Esophagus muscularis mucosa (tissue), 4 donors: ENCODE measurements around the gene CPNE5. TPM values are rescaled to one million over a fixed set of nuclear protein-coding genes. Genes with fewer than 3 reads are reported as not detected.

Experiments
- DNase-seq: peaks from one replicate; pipeline ENCODE4 v3.0.0-alpha.2; 2017; ENCODE audit errors: extremely low spot score
- H3K27ac ChIP-seq, 4 donors: fragments of 200-600 bp; sonication (generic); replicated peaks in 1 of 4; 1 replicate in 3 of 4; 2 replicates in 1 of 4; pipeline ENCODE4 v1.5.1; 2016 to 2019; ENCODE audit warnings: mild to moderate bottlenecking in 1 of 4
- H3K27me3 ChIP-seq, 4 donors: fragments of 200-600 bp; sonication (generic); one replicate each; pipeline versions ENCODE4 v1.5.1 to v1.6.0; 2016 to 2019
- H3K36me3 ChIP-seq, 4 donors: fragments of 200-600 bp; sonication (generic); one replicate each; pipeline ENCODE4 v1.5.1; 2016 to 2019
- H3K4me1 ChIP-seq, 4 donors: fragments of 200-600 bp; sonication (generic); one replicate each; pipeline ENCODE4 v1.5.1; 2016 to 2019
- H3K4me3 ChIP-seq, 4 donors: fragments of 200-600 bp; sonication (generic); 1 replicate in 2 of 4; 2 replicates in 2 of 4; pipeline ENCODE4 v1.5.1; 2016 to 2019; ENCODE audit warnings: mild to moderate bottlenecking in 4 of 4, moderate library complexity in 1 of 4
- H3K9me3 ChIP-seq, 4 donors: fragments of 200-600 bp; sonication (generic); 1 replicate in 3 of 4; 2 replicates in 1 of 4; pipeline ENCODE4 v1.5.1; 2016 to 2019
- EP300 ChIP-seq: sonication (generic); formaldehyde crosslinking; IDR thresholded peaks from one replicate; pipeline ENCODE4 v1.6.1; 2017; ENCODE audit warnings: antibody characterized with exemption
- POLR2A ChIP-seq: fragments of 450-650 bp; IDR thresholded peaks from one replicate; pipeline ENCODE4 v1.6.1; 2017; ENCODE audit warnings: antibody characterized with exemption, moderate library complexity, mild to moderate bottlenecking, low read depth
- POLR2AphosphoS5 ChIP-seq, 2 donors: sonication (generic); formaldehyde crosslinking; IDR thresholded peaks; one replicate each; pipeline ENCODE4 v1.6.1; 2017; ENCODE audit warnings: antibody characterized with exemption in 2 of 2
- WGBS: methylation state at CpG from one replicate; pipeline ENCODE4 v1.1.5; 2018; 5-methylcytosine and 5-hydroxymethylcytosine counted together
- intact Hi-C: fragments of 100-400 bp; cut with DNase I; formaldehyde crosslinking; loops from one replicate; pipeline ENCODE4 v1.15.1; 2023
- total RNA-seq, 4 donors: library from RNA; depleted of rRNA; stranded (reverse); fragments of >200 nt; gene quantifications; one replicate each; pipeline versions ENCODE4 v1.1.0 to v1.2.1, GENCODE V29; 2016
- TF ChIP-seq, protein P1 (sequence below), 3 experiments: fragments of 200-600 bp in 2 of 3; fragments of 450-650 bp in 1 of 3; sonication (generic) in 2 of 3; IDR thresholded peaks; one replicate each; pipeline ENCODE4 v1.5.1; 2017 to 2019; ENCODE audit warnings: antibody characterized with exemption in 3 of 3, mild to moderate bottlenecking in 2 of 3, moderate library complexity in 1 of 3

CPNE5 gene
- total RNA-seq, 4 donors from 2014 or later = 2.1 to 4.6 (median 2.6) TPM

DNA sequence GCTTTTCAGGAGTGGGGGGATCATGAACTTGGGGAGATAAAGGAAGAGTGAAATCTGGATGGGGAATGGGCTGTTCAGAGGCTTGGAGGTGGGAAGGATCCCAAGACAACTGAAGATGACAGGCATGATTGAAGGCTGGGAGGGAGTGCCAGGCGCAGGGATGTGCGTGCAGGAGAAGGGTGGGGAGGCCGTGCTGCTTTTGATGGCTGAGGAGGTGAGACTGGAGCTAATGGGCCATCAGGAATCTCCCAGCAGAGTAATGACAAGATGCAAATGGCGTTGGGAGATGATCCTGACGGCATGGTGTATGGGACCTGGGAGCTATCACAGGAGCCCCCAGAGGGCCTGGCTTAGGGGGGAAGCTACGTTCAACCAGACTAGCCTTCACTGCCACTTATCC, 1.6 kb downstream of the CPNE5 start:
- Histone ChIP-seq H3K4me1 (peaks cover 24 to 33% (median 31%) of the 10 kb centered on the region in 4 donors), H3K9me3 (no peaks in the 10 kb centered on the region), H3K4me3 (no peak overlapping the region), H3K36me3 (no peaks in the 10 kb centered on the region), H3K27me3 (peaks cover 0 to 25% (median 0%) of the 10 kb centered on the region in 4 donors), H3K27ac (no peak overlapping the region)
- DNase-seq = no peak
- TF ChIP-seq POLR2A = no peak
- no peak for TF ChIP-seq EP300
- TF ChIP-seq, protein P1, sequence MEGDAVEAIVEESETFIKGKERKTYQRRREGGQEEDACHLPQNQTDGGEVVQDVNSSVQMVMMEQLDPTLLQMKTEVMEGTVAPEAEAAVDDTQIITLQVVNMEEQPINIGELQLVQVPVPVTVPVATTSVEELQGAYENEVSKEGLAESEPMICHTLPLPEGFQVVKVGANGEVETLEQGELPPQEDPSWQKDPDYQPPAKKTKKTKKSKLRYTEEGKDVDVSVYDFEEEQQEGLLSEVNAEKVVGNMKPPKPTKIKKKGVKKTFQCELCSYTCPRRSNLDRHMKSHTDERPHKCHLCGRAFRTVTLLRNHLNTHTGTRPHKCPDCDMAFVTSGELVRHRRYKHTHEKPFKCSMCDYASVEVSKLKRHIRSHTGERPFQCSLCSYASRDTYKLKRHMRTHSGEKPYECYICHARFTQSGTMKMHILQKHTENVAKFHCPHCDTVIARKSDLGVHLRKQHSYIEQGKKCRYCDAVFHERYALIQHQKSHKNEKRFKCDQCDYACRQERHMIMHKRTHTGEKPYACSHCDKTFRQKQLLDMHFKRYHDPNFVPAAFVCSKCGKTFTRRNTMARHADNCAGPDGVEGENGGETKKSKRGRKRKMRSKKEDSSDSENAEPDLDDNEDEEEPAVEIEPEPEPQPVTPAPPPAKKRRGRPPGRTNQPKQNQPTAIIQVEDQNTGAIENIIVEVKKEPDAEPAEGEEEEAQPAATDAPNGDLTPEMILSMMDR (IDR thresholded peaks at IDR 0.05) = no peak
- TF ChIP-seq POLR2AphosphoS5 (IDR thresholded peaks at IDR 0.05) = no peak
- intact Hi-C loops = no loop called here
- WGBS = 95% methylated on average over 6 of the region's 6 CpGs

DNA sequence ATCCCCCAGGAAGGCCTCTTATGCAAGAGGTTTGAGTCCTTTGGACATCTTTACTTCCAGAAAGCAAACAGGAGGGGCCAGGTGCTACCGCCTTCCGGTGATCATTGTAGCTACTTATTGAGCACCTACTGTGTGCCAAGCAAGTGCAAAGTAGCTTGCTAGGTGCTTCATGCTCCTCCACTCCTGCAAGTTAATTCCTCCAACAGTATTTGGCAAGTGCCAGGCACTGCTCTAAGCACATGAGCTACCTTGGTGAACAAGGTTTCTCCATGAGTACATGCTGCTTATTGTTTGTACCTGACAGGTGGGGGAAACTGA, 2.3 kb downstream of the CPNE5 start:
- H3K27me3 ChIP-seq = peaks cover 0 to 25% (median 0%) of the 10 kb centered on the region in 4 donors
- intact Hi-C loops = no loop called here
- no peak for TF ChIP-seq EP300
- TF ChIP-seq, protein P1 (IDR thresholded peaks at IDR 0.05) = no peak
- no peak for TF ChIP-seq POLR2AphosphoS5 (IDR thresholded peaks at IDR 0.05)
- TF ChIP-seq POLR2A = no peak
- WGBS = 100% methylated on average over 1 of the region's 2 CpGs
- H3K27ac ChIP-seq = no peak overlapping the region
- no peaks in the 10 kb centered on the region for H3K9me3 ChIP-seq
- no peak for DNase-seq
- H3K36me3 ChIP-seq = no peaks in the 10 kb centered on the region
- peaks cover 24 to 33% (median 31%) of the 10 kb centered on the region in 4 donors for H3K4me1 ChIP-seq
- H3K4me3 ChIP-seq = no peak overlapping the region

DNA sequence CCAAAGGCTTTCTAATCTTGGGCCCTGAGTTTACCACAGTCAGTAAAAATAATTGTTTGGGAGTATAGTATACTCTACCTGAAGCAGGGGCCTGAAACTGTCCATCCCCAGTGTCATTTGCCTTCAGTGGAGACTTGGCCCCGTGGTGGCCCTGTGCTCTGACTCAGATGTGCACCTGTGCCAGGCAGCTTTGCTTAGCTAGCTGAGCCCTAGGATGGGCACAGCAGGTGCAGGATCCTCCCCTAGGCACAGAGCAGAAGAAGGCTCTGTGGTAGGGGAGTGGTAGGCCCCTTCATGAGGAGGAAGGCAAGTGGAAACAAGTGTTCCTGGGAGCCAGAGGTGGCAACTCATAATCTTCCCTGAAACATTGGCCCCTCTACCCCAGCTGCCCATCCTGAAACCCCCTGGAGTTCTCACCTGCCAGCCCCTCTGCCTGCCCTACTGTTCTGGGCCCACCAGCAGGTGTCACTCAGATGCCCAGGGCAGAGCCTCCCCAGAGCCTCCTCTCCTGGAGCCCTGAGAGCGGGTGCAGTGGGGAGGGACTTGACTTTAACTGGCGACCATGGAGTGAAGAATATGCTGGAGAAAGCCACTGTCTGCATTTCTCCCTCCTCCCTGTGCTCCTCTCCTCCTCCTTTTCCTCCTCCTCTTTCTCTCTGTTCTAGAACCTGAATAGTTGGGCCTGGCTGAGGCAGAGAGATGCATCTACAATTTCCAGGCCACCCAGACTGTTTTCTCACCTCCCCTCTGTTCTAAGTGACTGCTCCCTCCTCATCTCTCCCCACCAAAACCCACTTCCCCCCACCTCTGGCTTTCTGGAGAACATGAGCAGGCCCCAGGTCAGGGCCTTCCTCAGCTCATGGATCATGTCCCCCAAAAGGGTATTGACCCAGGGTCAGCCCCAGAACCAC, 2.9 kb downstream of the CPNE5 start:
- Histone ChIP-seq H3K27ac (no peak overlapping the region), H3K4me1 (peaks cover 24 to 29% (median 28%) of the 10 kb centered on the region in 4 donors), H3K4me3 (no peak overlapping the region), H3K9me3 (no peaks in the 10 kb centered on the region), H3K36me3 (no peaks in the 10 kb centered on the region), H3K27me3 (peaks cover 0 to 25% (median 0%) of the 10 kb centered on the region in 4 donors)
- intact Hi-C loops = no loop called here
- 92% methylated on average over 3 of the region's 3 CpGs for WGBS
- no peak for DNase-seq
- no peak for TF ChIP-seq POLR2A
- TF ChIP-seq, protein P1 (IDR thresholded peaks at IDR 0.05) = no peak
- TF ChIP-seq POLR2AphosphoS5 (IDR thresholded peaks at IDR 0.05) = no peak
- TF ChIP-seq EP300 = no peak

DNA sequence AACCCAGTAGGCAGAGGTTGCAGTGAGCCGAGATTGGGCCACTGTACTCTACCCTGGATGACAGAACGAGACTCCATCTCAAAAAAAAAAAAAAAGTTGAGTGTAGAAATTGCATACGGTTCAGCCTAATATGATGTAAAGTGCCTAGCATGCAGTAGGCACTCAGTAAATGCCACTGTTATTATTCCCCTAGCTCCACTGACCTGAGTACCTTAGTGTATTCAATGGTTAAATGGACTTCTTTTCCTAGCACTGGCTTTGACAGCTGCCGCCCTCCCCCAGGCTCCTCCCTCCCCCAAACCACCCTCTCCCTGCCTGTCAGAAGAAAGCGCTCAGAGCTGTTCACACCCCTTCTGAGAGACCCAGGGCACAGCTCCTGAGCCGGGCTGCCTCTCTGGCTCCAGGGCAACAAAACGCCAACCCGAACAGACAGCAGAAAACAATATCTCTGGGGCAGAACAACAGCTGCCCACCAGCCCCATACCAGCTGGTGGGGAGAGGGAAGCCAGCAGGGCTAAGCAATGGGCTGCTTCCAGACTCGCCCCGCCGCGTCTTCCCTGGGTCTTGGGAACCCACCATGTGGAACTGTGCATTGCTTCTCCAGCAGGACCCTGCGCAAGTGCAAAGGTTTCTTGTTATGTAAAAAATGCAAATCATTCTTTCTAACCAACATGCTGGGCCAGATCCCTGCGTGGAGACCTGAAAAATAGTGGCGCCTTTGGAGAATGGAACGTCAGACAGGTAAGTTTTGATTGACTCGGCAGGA, 4.5 kb downstream of the CPNE5 start:
- H3K9me3 ChIP-seq = no peaks in the 10 kb centered on the region
- no peak for DNase-seq
- TF ChIP-seq POLR2AphosphoS5 (IDR thresholded peaks at IDR 0.05) = no peak
- no peak for TF ChIP-seq EP300
- TF ChIP-seq, protein P1 (IDR thresholded peaks at IDR 0.05) = no peak
- no peak for TF ChIP-seq POLR2A
- 71% methylated on average over 15 of the region's 17 CpGs for WGBS
- intact Hi-C loops = no loop called here
- H3K36me3 ChIP-seq = no peaks in the 10 kb centered on the region
- H3K4me3 ChIP-seq = no peak overlapping the region
- peaks cover 0 to 16% (median 0%) of the 10 kb centered on the region in 4 donors for H3K27me3 ChIP-seq
- H3K4me1 ChIP-seq = peaks cover 19 to 25% (median 23%) of the 10 kb centered on the region in 4 donors
- no peak overlapping the region for H3K27ac ChIP-seq
